Hepatocyte (in vitro differentiated cells): ENCODE measurements around the gene CAB39L. TPM values are rescaled to one million over a fixed set of nuclear protein-coding genes. Genes with fewer than 3 reads are reported as not detected.

Source experiments
- DNase-seq: peaks from one replicate; pipeline ENCODE4 v3.0.0-alpha.2; 2016; ENCODE audit warnings: low spot score
- H2AFZ ChIP-seq: fragments of 200-600 bp; sonication (generic); 2 replicates; pipeline ENCODE4 v1.6.0; 2016; ENCODE audit warnings: antibody characterized with exemption, mild to moderate bottlenecking
- H3K27ac ChIP-seq: fragments of 200-600 bp; sonication (generic); 2 replicates; pipeline ENCODE4 v1.5.1; 2016; ENCODE audit warnings: mild to moderate bottlenecking
- H3K27me3 ChIP-seq: fragments of 200-600 bp; sonication (generic); 2 replicates; pipeline ENCODE4 v1.6.1; 2016
- H3K36me3 ChIP-seq: fragments of 200-600 bp; sonication (generic); replicated peaks from 2 replicates; pipeline ENCODE4 v1.5.1; 2016; ENCODE audit warnings: low read depth; ENCODE audit not compliant: insufficient read depth
- H3K4me1 ChIP-seq: fragments of 200-600 bp; sonication (generic); 2 replicates; pipeline ENCODE4 v1.5.1; 2016; ENCODE audit warnings: mild to moderate bottlenecking, moderate library complexity; ENCODE audit not compliant: insufficient read depth
- H3K4me2 ChIP-seq: fragments of 200-600 bp; sonication (generic); 2 replicates; pipeline ENCODE4 v1.6.0; 2016
- H3K4me3 ChIP-seq: fragments of 200-600 bp; sonication (generic); 2 replicates; pipeline ENCODE4 v1.5.1; 2016; ENCODE audit warnings: mild to moderate bottlenecking
- H3K79me2 ChIP-seq: fragments of 200-600 bp; sonication (generic); 2 replicates; pipeline ENCODE4 v1.6.0; 2017; ENCODE audit warnings: mild to moderate bottlenecking
- H3K9me2 ChIP-seq: fragments of 200-600 bp; sonication (generic); replicated peaks from 2 replicates; pipeline ENCODE4 v1.6.0; 2017; ENCODE audit warnings: mild to moderate bottlenecking; ENCODE audit not compliant: insufficient read depth
- H3K9me3 ChIP-seq: fragments of 200-600 bp; sonication (generic); 2 replicates; pipeline ENCODE4 v1.5.1; 2016; ENCODE audit warnings: low read depth, mild to moderate bottlenecking
- H4K20me1 ChIP-seq: fragments of 200-600 bp; sonication (generic); 2 replicates; pipeline ENCODE4 v1.6.0; 2016; ENCODE audit warnings: mild to moderate bottlenecking; ENCODE audit not compliant: insufficient read depth, poor library complexity, severe bottlenecking
- CTCF ChIP-seq: fragments of 200-600 bp; sonication (generic); IDR thresholded peaks from 2 replicates; pipeline ENCODE4 v1.5.1; 2016; ENCODE audit warnings: antibody characterized with exemption, mild to moderate bottlenecking; ENCODE audit not compliant: poor library complexity
- EZH2 ChIP-seq: fragments of 200-600 bp; sonication (generic); IDR thresholded peaks from 2 replicates; pipeline ENCODE4 v1.6.1; 2016; ENCODE audit warnings: antibody characterized with exemption, mild to moderate bottlenecking, borderline replicate concordance
- EZH2phosphoT487 ChIP-seq: fragments of 200-600 bp; sonication (generic); IDR thresholded peaks from one replicate; pipeline ENCODE4 v1.6.1; 2018; ENCODE audit warnings: antibody characterized with exemption, mild to moderate bottlenecking, low read depth, moderate library complexity; ENCODE audit not compliant: unreplicated experiment, severe bottlenecking
- WGBS: methylation state at CpG from one replicate; pipeline ENCODE4 v1.1.6; 2016; ENCODE audit warnings: low lambda C conversion rate; ENCODE audit errors: missing lambda C conversion rate; 5-methylcytosine and 5-hydroxymethylcytosine counted together
- polyA plus RNA-seq: library from polyadenylated mRNA; unstranded; fragments of >200 nt; fragmentation: Nextera tagmentation; extraction: Ambion mirVana; gene quantifications from 2 replicates; pipeline ENCODE4 v1.2.1, GENCODE V29; 2016
- total RNA-seq: library from RNA; depleted of rRNA; stranded (reverse); fragments of >200 nt; gene quantifications from 2 replicates; pipeline ENCODE4 v1.2.3, GENCODE V29; 2014

CAB39L gene
- total and polyA plus RNA-seq, 2 experiments from 2014 or later = 13.7 to 20.4 TPM

GRCh38 chr13:49308097-49308875, 135.6 kb downstream of the CAB39L start:
- H3K27me3 ChIP-seq = no peaks in the 10 kb centered on the region
- H3K4me2 ChIP-seq = no peak overlapping the region
- H3K4me1 ChIP-seq = peaks cover 14% of the 10 kb centered on the region
- H3K9me2 ChIP-seq = no peaks in the 10 kb centered on the region
- peak overlapping the region; percentile 39 for H3K27ac ChIP-seq
- H3K79me2 ChIP-seq = no peaks in the 10 kb centered on the region
- no peaks in the 10 kb centered on the region for H3K9me3 ChIP-seq
- H3K4me3 ChIP-seq = no peak overlapping the region
- TF ChIP-seq CTCF (no peak), EZH2 (no peak), EZH2phosphoT487 (no peak)
- no peaks in the 10 kb centered on the region for H3K36me3 ChIP-seq
- peak; percentile 28 for DNase-seq
- WGBS = 62% methylated on average over 7 of the region's 7 CpGs
- no peaks in the 10 kb centered on the region for H4K20me1 ChIP-seq
- H2AFZ ChIP-seq = no peak overlapping the region

GRCh38 chr13:49307365-49307764, 136.5 kb downstream of the CAB39L start:
- Histone ChIP-seq H3K36me3 (no peaks in the 10 kb centered on the region), H2AFZ (no peak overlapping the region), H3K9me3 (no peaks in the 10 kb centered on the region)

GRCh38 chr13:49305792-49306425, 138.0 kb downstream of the CAB39L start:
- Histone ChIP-seq H4K20me1 (no peaks in the 10 kb centered on the region), H2AFZ (no peak overlapping the region), H3K9me3 (no peaks in the 10 kb centered on the region), H3K4me2 (no peak overlapping the region), H3K4me1 (peaks cover 14% of the 10 kb centered on the region), H3K9me2 (no peaks in the 10 kb centered on the region), H3K36me3 (no peaks in the 10 kb centered on the region), H3K27ac (no peak overlapping the region), H3K27me3 (no peaks in the 10 kb centered on the region), H3K79me2 (no peaks in the 10 kb centered on the region), H3K4me3 (no peak overlapping the region)
- TF ChIP-seq EZH2 (no peak), EZH2phosphoT487 (no peak), CTCF (no peak)
- WGBS = 90% methylated on average over 15 of the region's 15 CpGs
- no peak for DNase-seq

More at GRCh38 chr13:49307365-49307764, 136.5 kb downstream of the CAB39L start:
- no peaks in the 10 kb centered on the region for H3K27me3 ChIP-seq
- no peak for DNase-seq
- peak overlapping the region; percentile 39 for H3K27ac ChIP-seq
- H3K4me2 ChIP-seq = no peak overlapping the region
- no peaks in the 10 kb centered on the region for H3K9me2 ChIP-seq
- H3K4me3 ChIP-seq = no peak overlapping the region
- 93% methylated on average over 6 of the region's 6 CpGs for WGBS
- no peaks in the 10 kb centered on the region for H4K20me1 ChIP-seq
- no peak for TF ChIP-seq EZH2
- peaks cover 14% of the 10 kb centered on the region for H3K4me1 ChIP-seq
- no peaks in the 10 kb centered on the region for H3K79me2 ChIP-seq
